Gastrocnemius medialis (tissue), 4 donors: ENCODE data around the gene HYAL3.

ENCODE experiments used
- CTCF ChIP-seq, 5 experiments: fragments of 450-650 bp in 3 of 5; fragments of 200-600 bp in 2 of 5; sonication (generic) in 2 of 5; IDR thresholded peaks in 4 of 5; conservative IDR thresholded peaks in 1 of 5; 1 replicate in 4 of 5; 2 replicates in 1 of 5; pipeline ENCODE4 v1.5.1; 2016 to 2019; ENCODE audit warnings: antibody characterized with exemption in 5 of 5, mild to moderate bottlenecking in 3 of 5, moderate library complexity in 3 of 5
- POLR2A ChIP-seq, 2 donors: fragments of 450-650 bp; IDR thresholded peaks; one replicate each; pipeline ENCODE4 v1.6.1; 2017; ENCODE audit warnings: antibody characterized with exemption in 2 of 2, mild to moderate bottlenecking in 2 of 2, moderate library complexity in 2 of 2

GRCh38 chr3:50324351-50325112 lies 25.3 kb upstream of the HYAL3 start:
- TF ChIP-seq POLR2A (IDR thresholded peaks at IDR 0.05) (no peak), CTCF (IDR thresholded peaks at IDR 0.05 in 4 of 5, conservative IDR thresholded peaks at IDR 0.05 in 1 of 5) (peak; percentile 76 to 87 (median 83))
